IMR-90 (cell line): ENCODE measurements around the gene UST.

Source experiments
- MAZ ChIP-seq: IDR thresholded peaks from 2 replicates; pipeline ENCODE4 v1.6.1; 2012; ENCODE audit warnings: low read depth, mild to moderate bottlenecking, low read length, improper control_type of control experiment, moderate library complexity, borderline replicate concordance
- POLR2A ChIP-seq: IDR thresholded peaks from 2 replicates; pipeline ENCODE4 v1.6.1; 2012; ENCODE audit warnings: mild to moderate bottlenecking, low read depth, low read length

GRCh38 chr6:149094934-149095351 is 348.1 kb downstream of the UST start:
- TF ChIP-seq POLR2A (no peak), MAZ (no peak)
